Kidney (tissue), 14 donors: ENCODE data around the gene WDR89. TPM values are rescaled to one million over a fixed set of nuclear protein-coding genes. Genes with fewer than 3 reads are reported as not detected.

ENCODE experiments used
- DNase-seq, 5 donors: peaks; one replicate each; pipeline ENCODE4 v3.0.0-alpha.2; 2013 to 2020
- FAIRE-seq: peaks from 2 replicates; lab custom pipeline; 2012; peaks lifted over from hg19 to GRCh38; lab: Jason Lieb, UNC
- H3K27ac ChIP-seq, 2 donors: one replicate each; pipeline ENCODE4 v1.7.0; 2013; ENCODE audit warnings: low read depth in 2 of 2, low read length in 2 of 2, inconsistent platforms in 1 of 2
- H3K27me3 ChIP-seq: one replicate; pipeline ENCODE4 v1.7.1; 2013; ENCODE audit warnings: low read length, inconsistent platforms; ENCODE audit not compliant: control insufficient read depth, insufficient read depth
- H3K36me3 ChIP-seq, 3 donors: one replicate each; pipeline versions ENCODE4 v1.7.0 to v1.7.1; 2013; ENCODE audit warnings: low read length in 3 of 3, control low read depth in 1 of 3, inconsistent platforms in 1 of 3; ENCODE audit not compliant: insufficient read depth in 3 of 3, control insufficient read depth in 2 of 3
- H3K4me1 ChIP-seq, 3 donors: one replicate each; pipeline versions ENCODE4 v1.7.0 to v1.7.1; 2013; ENCODE audit warnings: low read length in 3 of 3, inconsistent platforms in 1 of 3, low read depth in 1 of 3; ENCODE audit not compliant: control insufficient read depth in 2 of 3, insufficient read depth in 2 of 3
- H3K4me3 ChIP-seq, 3 donors: one replicate each; pipeline versions ENCODE4 v1.7.0 to v1.8.1; 2013; ENCODE audit warnings: low read length in 3 of 3, control low read depth in 1 of 3, inconsistent platforms in 1 of 3
- H3K9ac ChIP-seq, 3 donors: one replicate each; pipeline versions ENCODE4 v1.7.0 to v1.7.1; 2013; ENCODE audit warnings: low read length in 3 of 3, control low read depth in 1 of 3, inconsistent platforms in 1 of 3
- H3K9me3 ChIP-seq, 3 donors: one replicate each; pipeline versions ENCODE4 v1.7.0 to v1.7.1; 2013; ENCODE audit warnings: low read length in 3 of 3, control low read depth in 1 of 3, inconsistent platforms in 1 of 3; ENCODE audit not compliant: control insufficient read depth in 2 of 3, insufficient read depth in 1 of 3
- intact Hi-C: fragments of 100-400 bp; cut with DNase I; formaldehyde crosslinking; loops from one replicate; pipeline ENCODE4 v1.11.1; 2022
- polyA plus RNA-seq: library from polyadenylated mRNA; stranded (reverse); fragments of 350-450 nt; fragmentation: Illumina TruSeq; extraction: RNeasy Lipid Tissue Mini Kit (QIAGEN cat#74804); gene quantifications from one replicate; pipeline ENCODE4 v1.2.3, GENCODE V29; 2014; ENCODE audit warnings: low read depth, low replicate concordance; ENCODE audit not compliant: insufficient read depth
- total RNA-seq: library from RNA; stranded (reverse); fragmentation: NEBNext Ultra II Directional; extraction: Animal tissue kit (Norgen Biotek cat#: 25700); gene quantifications from one replicate; pipeline ENCODE4 v1.2.1, GENCODE V29; 2021
- TF ChIP-seq, protein P1 (sequence below): IDR thresholded peaks from 3 replicates; pipeline ENCODE4 v1.5.1; 2012; ENCODE audit warnings: mild to moderate bottlenecking, moderate library complexity, borderline replicate concordance; ENCODE audit not compliant: insufficient read depth; ENCODE audit errors: extremely low read depth
- donor health status: control.
- donor health status: control.
- donor health status: control.
- donor health status: control.
- donor health status: control.
- donor health status: DM: yes; HTN: yes; CAD: no.
- donor health status: Normal renal cell carcinoma (clear cell type).

WDR89 gene
- total and polyA plus RNA-seq, 2 donors from 2014 or later = 10.8 to 15.7 TPM

DNA sequence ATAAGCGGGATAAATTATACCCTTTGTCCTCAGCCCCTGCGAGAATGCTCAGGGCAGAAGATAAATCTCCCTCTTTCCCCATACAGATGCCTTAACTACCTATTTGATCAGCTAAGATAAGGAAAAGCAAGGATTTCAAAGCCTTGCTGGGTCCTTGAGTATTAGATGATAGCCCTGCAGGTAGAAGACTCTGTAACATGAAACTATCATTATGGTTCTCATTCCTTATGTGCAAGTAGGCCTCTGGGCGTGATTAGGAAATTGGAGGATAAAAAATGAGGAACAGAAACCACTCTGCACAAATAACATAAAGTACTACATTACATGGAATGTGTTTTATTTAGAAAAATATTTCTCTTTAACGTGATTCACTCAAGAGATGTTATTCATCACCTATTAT lies 14.5 kb upstream of the WDR89 start:
- TF ChIP-seq, protein P1, sequence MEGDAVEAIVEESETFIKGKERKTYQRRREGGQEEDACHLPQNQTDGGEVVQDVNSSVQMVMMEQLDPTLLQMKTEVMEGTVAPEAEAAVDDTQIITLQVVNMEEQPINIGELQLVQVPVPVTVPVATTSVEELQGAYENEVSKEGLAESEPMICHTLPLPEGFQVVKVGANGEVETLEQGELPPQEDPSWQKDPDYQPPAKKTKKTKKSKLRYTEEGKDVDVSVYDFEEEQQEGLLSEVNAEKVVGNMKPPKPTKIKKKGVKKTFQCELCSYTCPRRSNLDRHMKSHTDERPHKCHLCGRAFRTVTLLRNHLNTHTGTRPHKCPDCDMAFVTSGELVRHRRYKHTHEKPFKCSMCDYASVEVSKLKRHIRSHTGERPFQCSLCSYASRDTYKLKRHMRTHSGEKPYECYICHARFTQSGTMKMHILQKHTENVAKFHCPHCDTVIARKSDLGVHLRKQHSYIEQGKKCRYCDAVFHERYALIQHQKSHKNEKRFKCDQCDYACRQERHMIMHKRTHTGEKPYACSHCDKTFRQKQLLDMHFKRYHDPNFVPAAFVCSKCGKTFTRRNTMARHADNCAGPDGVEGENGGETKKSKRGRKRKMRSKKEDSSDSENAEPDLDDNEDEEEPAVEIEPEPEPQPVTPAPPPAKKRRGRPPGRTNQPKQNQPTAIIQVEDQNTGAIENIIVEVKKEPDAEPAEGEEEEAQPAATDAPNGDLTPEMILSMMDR = no peak
- H3K27me3 ChIP-seq = no peaks in the 10 kb centered on the region
- intact Hi-C loops = no loop called here
- no peak overlapping the region for H3K9ac ChIP-seq
- no peak for DNase-seq
- no peak overlapping the region for H3K4me3 ChIP-seq
- H3K4me1 ChIP-seq = no peaks in the 10 kb centered on the region
- H3K36me3 ChIP-seq = no peaks in the 10 kb centered on the region
- no peaks in the 10 kb centered on the region for H3K9me3 ChIP-seq
- FAIRE-seq = no peak
- H3K27ac ChIP-seq = no peak overlapping the region

GRCh38 chr14:63654936-63655335 lies 13.3 kb upstream of the WDR89 start:
- Histone ChIP-seq H3K9ac (no peak overlapping the region), H3K27ac (no peak overlapping the region), H3K4me1 (no peaks in the 10 kb centered on the region), H3K4me3 (no peak overlapping the region), H3K27me3 (no peaks in the 10 kb centered on the region), H3K9me3 (no peaks in the 10 kb centered on the region), H3K36me3 (no peaks in the 10 kb centered on the region)
- TF ChIP-seq, protein P1 = no peak
- DNase-seq (no peak), FAIRE-seq (no peak)
- intact Hi-C loops = no loop called here

- DNase-seq = no peak
- H3K4me3 ChIP-seq = no peak overlapping the region
- no peaks in the 10 kb centered on the region for H3K36me3 ChIP-seq
- no peaks in the 10 kb centered on the region for H3K4me1 ChIP-seq
- TF ChIP-seq, protein P1 = no peak
- H3K9me3 ChIP-seq = no peaks in the 10 kb centered on the region
- intact Hi-C loops = no loop called here
- no peak for FAIRE-seq
- no peaks in the 10 kb centered on the region for H3K27me3 ChIP-seq
- H3K9ac ChIP-seq = no peak overlapping the region
- no peak overlapping the region for H3K27ac ChIP-seq
Observed at GRCh38 chr14:63654346-63654745, 12.7 kb upstream of the WDR89 start.

- Histone ChIP-seq H3K9me3 (no peaks in the 10 kb centered on the region), H3K9ac (no peak overlapping the region), H3K27me3 (no peaks in the 10 kb centered on the region), H3K27ac (no peak overlapping the region), H3K4me1 (no peaks in the 10 kb centered on the region), H3K4me3 (no peak overlapping the region), H3K36me3 (no peaks in the 10 kb centered on the region)
- TF ChIP-seq, protein P1 = no peak
- FAIRE-seq = no peak
- intact Hi-C loops = no loop called here
- no peak for DNase-seq
Observed at GRCh38 chr14:63652406-63652805, 10.7 kb upstream of the WDR89 start.
